ENCODE measurements around the gene QRFP.
A peak's percentile ranks its signal among the peaks of the same experiment; 100 is the strongest.
"Not testable (repeated sequence)": the region's sequence is repeated elsewhere in the genome, so short reads cannot be mapped to it uniquely, and the experiment has no call there.

Gene QRFP

GRCh38 chr9:130921989-130922892 lies 25.6 kb upstream of the QRFP start:
- in situ Hi-C loops (cut with HindIII; ENCODE audit: low pct_ligation_motif_present, low pct_unique_long_range_greater_than_20kb, low sequenced_read_pairs), result no loop called here
- DNase-seq, result no peak

- in situ Hi-C loops (cut with HindIII; ENCODE audit: low pct_ligation_motif_present, low pct_unique_long_range_greater_than_20kb, low sequenced_read_pairs), result no loop called here
- DNase-seq, result no peak
Observed at GRCh38 chr9:130921300-130921988, 24.8 kb upstream of the QRFP start.

GRCh38 chr9:130920762-130921299 lies 24.2 kb upstream of the QRFP start:
- in situ Hi-C loops (cut with HindIII; ENCODE audit: low pct_ligation_motif_present, low pct_unique_long_range_greater_than_20kb, low sequenced_read_pairs), result no loop called here
- DNase-seq, result no peak

- in situ Hi-C loops (cut with HindIII; ENCODE audit: low pct_ligation_motif_present, low pct_unique_long_range_greater_than_20kb, low sequenced_read_pairs), result no loop called here
- DNase-seq, result no peak
Observed at GRCh38 chr9:130920233-130920632, 23.6 kb upstream of the QRFP start.

GRCh38 chr9:130919559-130920145 lies 23.0 kb upstream of the QRFP start:
- no peak for DNase-seq
- in situ Hi-C loops (cut with HindIII; ENCODE audit: low pct_ligation_motif_present, low pct_unique_long_range_greater_than_20kb, low sequenced_read_pairs), result no loop called here

GRCh38 chr9:130918826-130919558 lies 22.4 kb upstream of the QRFP start:
- DNase-seq, result no peak
- in situ Hi-C loops (cut with HindIII; ENCODE audit: low pct_ligation_motif_present, low pct_unique_long_range_greater_than_20kb, low sequenced_read_pairs), result no loop called here

- DNase-seq, result no peak
- in situ Hi-C loops (cut with HindIII; ENCODE audit: low pct_ligation_motif_present, low pct_unique_long_range_greater_than_20kb, low sequenced_read_pairs), result no loop called here
Observed at GRCh38 chr9:130918101-130918825, 21.7 kb upstream of the QRFP start.

- in situ Hi-C loops (cut with HindIII; ENCODE audit: low pct_ligation_motif_present, low pct_unique_long_range_greater_than_20kb, low sequenced_read_pairs), result no loop called here
- DNase-seq, result no peak
Observed at GRCh38 chr9:130917168-130917960, 20.8 kb upstream of the QRFP start.

- no peak for DNase-seq
- in situ Hi-C loops (cut with HindIII; ENCODE audit: low pct_ligation_motif_present, low pct_unique_long_range_greater_than_20kb, low sequenced_read_pairs), result no loop called here
Observed at GRCh38 chr9:130915096-130915447, 18.5 kb upstream of the QRFP start.

GRCh38 chr9:130914417-130915095 lies 17.9 kb upstream of the QRFP start:
- DNase-seq, result no peak
- in situ Hi-C loops (cut with HindIII; ENCODE audit: low pct_ligation_motif_present, low pct_unique_long_range_greater_than_20kb, low sequenced_read_pairs), result no loop called here

GRCh38 chr9:130913599-130914416 lies 17.2 kb upstream of the QRFP start:
- in situ Hi-C loops (cut with HindIII; ENCODE audit: low pct_ligation_motif_present, low pct_unique_long_range_greater_than_20kb, low sequenced_read_pairs), result no loop called here
- no peak for DNase-seq

GRCh38 chr9:130912932-130913598 lies 16.5 kb upstream of the QRFP start:
- in situ Hi-C loops (cut with HindIII; ENCODE audit: low pct_ligation_motif_present, low pct_unique_long_range_greater_than_20kb, low sequenced_read_pairs), result no loop called here
- peak; percentile 82 for DNase-seq

- in situ Hi-C loops (cut with HindIII; ENCODE audit: low pct_ligation_motif_present, low pct_unique_long_range_greater_than_20kb, low sequenced_read_pairs), result no loop called here
- DNase-seq, result no peak
Observed at GRCh38 chr9:130911254-130912049, 14.8 kb upstream of the QRFP start.

- DNase-seq; in situ Hi-C loops (cut with HindIII; ENCODE audit: low pct_ligation_motif_present, low pct_unique_long_range_greater_than_20kb, low sequenced_read_pairs): not testable (repeated sequence)
Observed at GRCh38 chr9:130910670-130911069, 14.1 kb upstream of the QRFP start.

GRCh38 chr9:130910041-130910440 lies 13.4 kb upstream of the QRFP start:
- DNase-seq; in situ Hi-C loops (cut with HindIII; ENCODE audit: low pct_ligation_motif_present, low pct_unique_long_range_greater_than_20kb, low sequenced_read_pairs): not testable (repeated sequence)

Measured in ACHN (cell line).